ENCODE data around the gene OVCA2.

OVCA2 gene

GRCh38 chr17:2064980-2065785 lies 23.4 kb downstream of the OVCA2 start (continued):
- TF ChIP-seq HIC1 (tag by site-specific recombination; IDR thresholded peaks at IDR 0.05), result 0 out of 2 replicates have a peak, but pooled peaks have one; percentile 11
- no peak for TF ChIP-seq ZNF514 (tag by site-specific recombination; IDR thresholded peaks at IDR 0.05)
- TF ChIP-seq ZNF560 (tag by site-specific recombination; IDR thresholded peaks at IDR 0.05; ENCODE audit: borderline replicate concordance), result no peak
- TF ChIP-seq ZNF701 (tag by site-specific recombination; IDR thresholded peaks at IDR 0.05), result no peak
- no peak for TF ChIP-seq ZNF211 (tag by site-specific recombination; IDR thresholded peaks at IDR 0.05; ENCODE audit: low read depth)
- no peak for TF ChIP-seq GFI1B (tag by site-specific recombination; IDR thresholded peaks at IDR 0.05)
- no peak for TF ChIP-seq ZNF707 (tag by site-specific recombination; IDR thresholded peaks at IDR 0.05)
- no peak for TF ChIP-seq ZNF704 (tag by site-specific recombination; IDR thresholded peaks at IDR 0.05)
- TF ChIP-seq ZNF391 (tag by site-specific recombination; IDR thresholded peaks at IDR 0.05; ENCODE audit: borderline replicate concordance, low read depth), result 0 out of 2 replicates have a peak, but pooled peaks have one; percentile 38
- no peak for TF ChIP-seq ZBTB8A (tag by site-specific recombination; IDR thresholded peaks at IDR 0.05)
- 0 out of 2 replicates have a peak, but pooled peaks have one; percentile 50 for TF ChIP-seq ZNF660 (tag by site-specific recombination; IDR thresholded peaks at IDR 0.05)
- TF ChIP-seq ZNF114 (tag by site-specific recombination; IDR thresholded peaks at IDR 0.05), result no peak
- no peak for TF ChIP-seq HOXD13 (CRISPR knock-in tag; IDR thresholded peaks at IDR 0.05; ENCODE audit: borderline replicate concordance)
- no peak for TF ChIP-seq ZNF837 (tag by site-specific recombination; IDR thresholded peaks at IDR 0.05)
- peak; percentile 83 for TF ChIP-seq GLIS2 (tag by site-specific recombination; IDR thresholded peaks at IDR 0.05)
- TF ChIP-seq ZNF366 (tag by site-specific recombination; conservative IDR thresholded peaks at IDR 0.05), result no peak
- TF ChIP-seq ZNF830 (tag by site-specific recombination; IDR thresholded peaks at IDR 0.05; ENCODE audit: low read depth), result no peak
- no peak for TF ChIP-seq ZFP37 (tag by site-specific recombination; IDR thresholded peaks at IDR 0.05)
- no peak for TF ChIP-seq ZBTB21 (tag by site-specific recombination; IDR thresholded peaks at IDR 0.05)
- TF ChIP-seq SP3 (tag by site-specific recombination; IDR thresholded peaks at IDR 0.05), result peak; percentile 58
- TF ChIP-seq ZNF549 (tag by site-specific recombination; IDR thresholded peaks at IDR 0.05), result no peak
- TF ChIP-seq YY2 (tag by site-specific recombination; IDR thresholded peaks at IDR 0.05), result no peak
- TF ChIP-seq TCF7L2 (IDR thresholded peaks at IDR 0.05; ENCODE audit: borderline replicate concordance, low read depth, low read length), result no peak
- TF ChIP-seq FEZF1 (tag by site-specific recombination; IDR thresholded peaks at IDR 0.05), result no peak
- TF ChIP-seq, protein P1, sequence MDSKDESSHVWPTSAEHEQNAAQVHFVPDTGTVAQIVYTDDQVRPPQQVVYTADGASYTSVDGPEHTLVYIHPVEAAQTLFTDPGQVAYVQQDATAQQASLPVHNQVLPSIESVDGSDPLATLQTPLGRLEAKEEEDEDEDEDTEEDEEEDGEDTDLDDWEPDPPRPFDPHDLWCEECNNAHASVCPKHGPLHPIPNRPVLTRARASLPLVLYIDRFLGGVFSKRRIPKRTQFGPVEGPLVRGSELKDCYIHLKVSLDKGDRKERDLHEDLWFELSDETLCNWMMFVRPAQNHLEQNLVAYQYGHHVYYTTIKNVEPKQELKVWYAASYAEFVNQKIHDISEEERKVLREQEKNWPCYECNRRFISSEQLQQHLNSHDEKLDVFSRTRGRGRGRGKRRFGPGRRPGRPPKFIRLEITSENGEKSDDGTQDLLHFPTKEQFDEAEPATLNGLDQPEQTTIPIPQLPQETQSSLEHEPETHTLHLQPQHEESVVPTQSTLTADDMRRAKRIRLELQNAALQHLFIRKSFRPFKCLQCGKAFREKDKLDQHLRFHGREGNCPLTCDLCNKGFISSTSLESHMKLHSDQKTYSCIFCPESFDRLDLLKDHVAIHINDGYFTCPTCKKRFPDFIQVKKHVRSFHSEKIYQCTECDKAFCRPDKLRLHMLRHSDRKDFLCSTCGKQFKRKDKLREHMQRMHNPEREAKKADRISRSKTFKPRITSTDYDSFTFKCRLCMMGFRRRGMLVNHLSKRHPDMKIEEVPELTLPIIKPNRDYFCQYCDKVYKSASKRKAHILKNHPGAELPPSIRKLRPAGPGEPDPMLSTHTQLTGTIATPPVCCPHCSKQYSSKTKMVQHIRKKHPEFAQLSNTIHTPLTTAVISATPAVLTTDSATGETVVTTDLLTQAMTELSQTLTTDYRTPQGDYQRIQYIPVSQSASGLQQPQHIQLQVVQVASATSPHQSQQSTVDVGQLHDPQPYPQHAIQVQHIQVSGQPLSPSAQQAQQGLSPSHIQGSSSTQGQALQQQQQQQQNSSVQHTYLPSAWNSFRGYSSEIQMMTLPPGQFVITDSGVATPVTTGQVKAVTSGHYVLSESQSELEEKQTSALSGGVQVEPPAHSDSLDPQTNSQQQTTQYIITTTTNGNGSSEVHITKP (tag by site-specific recombination; IDR thresholded peaks at IDR 0.05), result peak; percentile 75
- no peak for TF ChIP-seq ZNF426 (tag by site-specific recombination; IDR thresholded peaks at IDR 0.05)
- TF ChIP-seq ZNF174 (tag by site-specific recombination; IDR thresholded peaks at IDR 0.05), result no peak
- TF ChIP-seq ZNF558 (tag by site-specific recombination; IDR thresholded peaks at IDR 0.05), result no peak
- TF ChIP-seq ZNF24 (tag by site-specific recombination; IDR thresholded peaks at IDR 0.05), result peak; percentile 70
- TF ChIP-seq, protein P2, sequence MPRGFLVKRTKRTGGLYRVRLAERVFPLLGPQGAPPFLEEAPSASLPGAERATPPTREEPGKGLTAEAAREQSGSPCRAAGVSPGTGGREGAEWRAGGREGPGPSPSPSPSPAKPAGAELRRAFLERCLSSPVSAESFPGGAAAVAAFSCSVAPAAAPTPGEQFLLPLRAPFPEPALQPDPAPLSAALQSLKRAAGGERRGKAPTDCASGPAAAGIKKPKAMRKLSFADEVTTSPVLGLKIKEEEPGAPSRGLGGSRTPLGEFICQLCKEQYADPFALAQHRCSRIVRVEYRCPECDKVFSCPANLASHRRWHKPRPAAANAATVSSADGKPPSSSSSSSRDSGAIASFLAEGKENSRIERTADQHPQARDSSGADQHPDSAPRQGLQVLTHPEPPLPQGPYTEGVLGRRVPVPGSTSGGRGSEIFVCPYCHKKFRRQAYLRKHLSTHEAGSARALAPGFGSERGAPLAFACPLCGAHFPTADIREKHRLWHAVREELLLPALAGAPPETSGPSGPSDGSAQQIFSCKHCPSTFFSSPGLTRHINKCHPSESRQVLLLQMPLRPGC (tag by site-specific recombination; IDR thresholded peaks at IDR 0.05), result no peak
- TF ChIP-seq ZNF37A (tag by site-specific recombination; IDR thresholded peaks at IDR 0.05), result no peak
- TF ChIP-seq ZBTB48 (tag by site-specific recombination; IDR thresholded peaks at IDR 0.05), result peak; percentile 90
- no peak for TF ChIP-seq ZNF138 (tag by site-specific recombination; IDR thresholded peaks at IDR 0.05; ENCODE audit: borderline replicate concordance)
- no peak for TF ChIP-seq ZFP3 (tag by site-specific recombination; IDR thresholded peaks at IDR 0.05; ENCODE audit: low read depth)
